Panc1 (cell line): ENCODE results near the gene CHAF1B.

ENCODE experiments used
- CTCF ChIP-seq: fragments of 450-650 bp; IDR thresholded peaks from 2 replicates; pipeline ENCODE4 v1.5.1; 2017; ENCODE audit warnings: mild to moderate bottlenecking
- POLR2AphosphoS5 ChIP-seq: IDR thresholded peaks from 2 replicates; pipeline ENCODE4 v1.6.1; 2012; ENCODE audit warnings: mild to moderate bottlenecking, low read depth, low read length, moderate library complexity
- REST ChIP-seq, 2 experiments: IDR thresholded peaks; 2 replicates each; pipeline ENCODE4 v1.6.1; 2011 to 2012; ENCODE audit warnings: low read depth in 2 of 2, control low read depth in 1 of 2, low read length in 1 of 2, mild to moderate bottlenecking in 1 of 2, moderate library complexity in 1 of 2; ENCODE audit not compliant: insufficient read depth in 1 of 2

- TF ChIP-seq CTCF (no peak), REST (IDR thresholded peaks at IDR 0.05; ENCODE audit: insufficient read depth in 1 of 2, low read depth in 2 of 2, low read length in 1 of 2) (no peak), POLR2AphosphoS5 (no peak)
Measured at GRCh38 chr21:36347962-36348328, 37.2 kb upstream of the CHAF1B start.
